A549 (cell line): ENCODE measurements around the gene SLC10A7.

Experiments used
- EP300 ChIP-seq, 2 experiments: fragments of >200 bp; sonication (Bioruptor Twin); formaldehyde crosslinking; IDR thresholded peaks; 2 replicates in 1 of 2; 3 replicates in 1 of 2; pipeline ENCODE4 v1.6.1; 2016 to 2017
- NR3C1 ChIP-seq: fragments of >200 bp; sonication (Bioruptor Twin); formaldehyde crosslinking; IDR thresholded peaks from 3 replicates; pipeline ENCODE4 v1.6.1; 2017

DNA sequence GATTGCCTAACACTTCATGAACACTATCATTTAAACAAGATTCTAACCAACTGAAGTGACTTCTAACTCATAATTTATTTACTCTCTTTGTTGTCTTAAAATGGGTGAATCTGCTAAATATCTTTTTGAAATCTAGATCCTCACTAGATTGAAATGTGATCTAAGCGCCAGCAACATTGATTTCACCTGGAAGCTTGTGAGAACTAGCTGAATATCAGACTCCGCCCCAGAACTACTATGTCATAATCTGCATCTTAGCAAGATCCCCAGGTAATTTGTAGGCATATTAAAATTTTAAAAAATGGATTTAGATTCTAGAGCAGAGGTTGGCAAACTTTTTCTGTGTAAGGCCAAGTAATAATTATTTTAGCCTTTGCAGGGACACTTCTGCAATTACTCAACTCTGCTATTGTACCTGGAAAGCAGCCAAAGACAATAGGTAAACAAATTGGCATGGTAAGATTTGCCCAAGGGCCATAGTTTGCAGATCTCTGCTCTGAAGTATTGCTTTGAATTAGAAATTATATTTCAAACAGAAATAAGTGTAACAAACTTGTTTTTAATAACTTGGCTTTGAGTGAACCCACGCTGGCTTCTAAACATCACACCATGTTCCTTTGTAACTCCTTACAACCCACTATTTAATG, 185.9 kb downstream of the SLC10A7 start:
- no peak for TF ChIP-seq NR3C1
- TF ChIP-seq EP300 (IDR thresholded peaks at IDR 0.05): no peak
